Stomach (tissue), 4 donors: ENCODE data around the gene HOXC11.

Experiments used
- CTCF ChIP-seq, 7 experiments: fragments of 450-650 bp in 4 of 7; fragments of 200-600 bp in 3 of 7; sonication (generic) in 3 of 7; IDR thresholded peaks; one replicate each; pipeline ENCODE4 v1.5.1; 2016 to 2019; ENCODE audit warnings: antibody characterized with exemption in 7 of 7, control low read depth in 2 of 7, mild to moderate bottlenecking in 1 of 7
- EP300 ChIP-seq: sonication (generic); formaldehyde crosslinking; IDR thresholded peaks from one replicate; pipeline ENCODE4 v1.6.1; 2017; ENCODE audit warnings: antibody characterized with exemption
- POLR2A ChIP-seq, 4 donors: fragments of 450-650 bp; IDR thresholded peaks; one replicate each; pipeline ENCODE4 v1.6.1; 2016; ENCODE audit warnings: antibody characterized with exemption in 4 of 4, control low read depth in 2 of 4, mild to moderate bottlenecking in 1 of 4, moderate library complexity in 1 of 4
- POLR2AphosphoS5 ChIP-seq, 3 donors: sonication (generic); formaldehyde crosslinking; IDR thresholded peaks; one replicate each; pipeline ENCODE4 v1.6.1; 2016; ENCODE audit warnings: antibody characterized with exemption in 3 of 3

GRCh38 chr12:53986686-53987483, 14.0 kb downstream of the HOXC11 start:
- TF ChIP-seq CTCF (IDR thresholded peaks at IDR 0.05): no peak
- no peak for TF ChIP-seq POLR2AphosphoS5 (IDR thresholded peaks at IDR 0.05)
- no peak for TF ChIP-seq POLR2A (IDR thresholded peaks at IDR 0.05)
- no peak for TF ChIP-seq EP300
